Urinary bladder (tissue), 4 donors: Measurements from ENCODE around the gene MAP1S. TPM values are rescaled to one million over a fixed set of nuclear protein-coding genes. Genes with fewer than 3 reads are reported as not detected.
A peak's percentile ranks its signal among the peaks of the same experiment; 100 is the strongest.

ENCODE experiments used
- DNase-seq: peaks from one replicate; pipeline ENCODE4 v3.0.0-alpha.2; 2015; ENCODE audit errors: extremely low spot score
- H3K27ac ChIP-seq: one replicate; pipeline ENCODE4 v1.5.1; 2013; ENCODE audit warnings: low read depth, mild to moderate bottlenecking, moderate library complexity
- H3K36me3 ChIP-seq: one replicate; pipeline ENCODE4 v1.6.1; 2013; ENCODE audit warnings: mild to moderate bottlenecking, moderate library complexity; ENCODE audit not compliant: insufficient read depth
- H3K4me1 ChIP-seq: one replicate; pipeline ENCODE4 v1.6.1; 2013; ENCODE audit warnings: mild to moderate bottlenecking, moderate library complexity; ENCODE audit not compliant: insufficient read depth
- H3K4me3 ChIP-seq: one replicate; pipeline ENCODE4 v1.5.1; 2013; ENCODE audit warnings: low read depth, low read length
- WGBS: extraction: QIAGEN DNeasy Blood & Tissue Kit; methylation state at CpG from one replicate; pipeline ENCODE4 v1.1.7; 2013; 5-methylcytosine and 5-hydroxymethylcytosine counted together
- polyA plus RNA-seq: library from polyadenylated mRNA; stranded (reverse); fragments of 200-250 nt; gene quantifications from one replicate; pipeline ENCODE4 v1.2.3, GENCODE V29; 2013
- total RNA-seq: library from RNA; depleted of rRNA; stranded (reverse); fragments of >200 nt; gene quantifications from one replicate; pipeline ENCODE4 v1.2.3, GENCODE V29; 2014
- donor health status: healthy with polysubstance abuse.
- donor health status: healthy.

The MAP1S gene
- total and polyA plus RNA-seq, 2 donors, result 26.8 to 34.4 TPM

- peak overlapping the region; percentile 1 for H3K4me3 ChIP-seq
- WGBS, result 0% methylated on average over 12 of the region's 12 CpGs
These were observed 33.2 kb upstream of the MAP1S start for GRCh38 chr19:17686023-17686521.

DNA sequence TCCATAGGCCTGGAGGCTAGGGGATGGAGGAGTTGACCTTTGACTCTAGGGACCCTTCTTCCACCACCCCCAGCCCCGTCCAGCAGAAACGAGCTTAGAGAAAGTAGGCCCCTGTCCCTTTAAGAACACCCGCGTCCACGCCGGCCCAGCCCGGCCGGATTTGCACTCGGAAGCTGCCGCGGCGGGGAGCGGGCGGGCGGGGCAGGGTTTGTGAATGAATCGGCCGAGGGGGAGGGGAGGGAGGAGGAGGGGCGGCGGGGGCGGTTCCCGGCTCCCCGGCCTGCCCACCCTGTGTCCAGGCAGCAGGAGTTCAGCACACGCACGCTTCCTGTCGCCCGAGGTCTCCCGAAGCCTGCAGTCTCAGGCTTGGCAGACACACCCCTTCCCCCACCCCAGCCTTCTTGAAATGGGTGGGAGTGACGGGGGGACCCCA, 32.7 kb upstream of the MAP1S start:
- no peaks in the 10 kb centered on the region for H3K4me1 ChIP-seq
- H3K4me3 ChIP-seq, result peak overlapping the region; percentile 1
- H3K36me3 ChIP-seq, result no peaks in the 10 kb centered on the region
- no peak for DNase-seq
- H3K27ac ChIP-seq, result no peak overlapping the region
- under 1% methylated on average over 28 of the region's 28 CpGs for WGBS

More at GRCh38 chr19:17686023-17686521, 33.2 kb upstream of the MAP1S start:
- no peak for DNase-seq
- no peak overlapping the region for H3K27ac ChIP-seq
- no peaks in the 10 kb centered on the region for H3K4me1 ChIP-seq
- H3K36me3 ChIP-seq, result no peaks in the 10 kb centered on the region

GRCh38 chr19:17687141-17687856, 32.0 kb upstream of the MAP1S start:
- no peaks in the 10 kb centered on the region for H3K4me1 ChIP-seq
- H3K27ac ChIP-seq, result no peak overlapping the region
- WGBS, result 4% methylated on average over 24 of the region's 24 CpGs
- no peak for DNase-seq
- no peak overlapping the region for H3K4me3 ChIP-seq
- H3K36me3 ChIP-seq, result no peaks in the 10 kb centered on the region

DNA sequence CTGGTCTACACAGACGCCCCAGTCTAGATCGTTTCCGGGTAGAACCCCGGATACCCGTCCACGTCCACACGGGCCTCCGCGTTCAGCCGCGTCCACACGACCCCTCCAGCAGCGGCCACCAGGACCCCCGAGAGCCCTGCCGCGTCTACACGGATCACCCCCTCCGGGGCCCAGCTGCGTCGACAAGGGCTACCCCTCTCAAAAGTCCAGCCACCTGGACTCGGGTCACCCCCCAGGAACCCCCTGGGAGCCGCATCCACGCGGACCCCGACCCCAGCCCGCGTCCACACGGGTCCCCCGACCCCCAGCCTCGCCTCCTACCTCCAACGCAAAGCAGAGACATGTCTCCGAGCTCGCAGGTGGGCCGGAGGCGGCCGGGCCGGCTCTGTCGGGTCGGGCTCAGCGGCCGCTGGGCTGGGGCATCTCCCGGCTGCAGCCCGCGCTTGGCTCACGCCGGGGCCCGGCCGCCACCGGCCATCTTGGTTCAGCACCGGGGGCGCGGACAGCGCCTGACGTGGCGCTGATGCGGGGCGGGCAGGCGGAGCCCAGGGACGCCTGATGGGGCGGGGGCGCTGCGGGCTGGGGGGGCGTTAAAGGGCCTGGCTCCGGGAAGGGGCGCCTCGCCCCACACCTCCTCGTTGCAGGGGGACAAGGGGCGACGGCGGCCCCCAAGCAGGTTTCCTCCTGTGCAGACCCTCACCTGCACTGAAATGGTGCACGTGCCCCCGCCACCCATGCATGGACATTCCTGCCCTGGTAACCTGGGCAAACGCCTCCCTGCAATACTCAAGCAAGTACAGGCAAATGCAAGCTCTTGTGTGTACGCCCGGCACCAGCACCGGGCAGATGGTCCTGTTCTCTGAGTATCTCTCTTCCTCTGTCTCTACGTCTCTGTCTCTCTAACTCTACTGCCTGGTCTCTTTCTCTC, 31.2 kb upstream of the MAP1S start, which contains the start of gene UNC13A:
TSS of gene UNC13A (minus strand) at position 498 of the 928 bp plus-strand sequence. CDS start at position 343, 155 bp downstream.
- no peaks in the 10 kb centered on the region for H3K4me1 ChIP-seq
- 1% methylated on average over 77 of the region's 77 CpGs for WGBS
- no peak for DNase-seq
- H3K4me3 ChIP-seq, result no peak within 1 kb of the TSS
- no peaks in the 10 kb centered on the region for H3K36me3 ChIP-seq
- no peak within 1 kb of the TSS for H3K27ac ChIP-seq

GRCh38 chr19:17688853-17689595, 30.3 kb upstream of the MAP1S start:
- Histone ChIP-seq H3K4me3 (no peak overlapping the region), H3K36me3 (no peaks in the 10 kb centered on the region), H3K27ac (no peak overlapping the region), H3K4me1 (no peaks in the 10 kb centered on the region)
- 58% methylated on average over 10 of the region's 10 CpGs for WGBS
- no peak for DNase-seq

DNA sequence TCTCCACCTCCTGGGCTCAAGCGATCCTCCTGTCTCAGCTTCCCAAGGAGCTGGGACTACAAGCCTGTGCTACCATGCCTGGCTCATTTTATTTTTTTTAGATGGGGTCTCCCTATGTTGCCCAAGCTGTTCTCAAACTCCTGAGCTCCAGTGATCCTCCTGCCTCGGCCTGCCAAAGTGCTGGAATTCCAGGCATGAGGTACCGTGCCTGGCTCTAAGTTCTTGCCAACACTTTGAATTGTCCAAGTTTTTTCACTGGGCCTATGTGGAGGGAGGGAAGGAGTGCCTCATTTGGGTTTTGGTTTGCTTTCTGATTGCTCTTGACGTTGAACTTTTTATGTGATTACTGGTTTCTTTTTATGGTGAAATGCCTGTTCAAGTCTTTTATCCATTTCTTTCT, 26.7 kb upstream of the MAP1S start:
- H3K27ac ChIP-seq, result no peak overlapping the region
- DNase-seq, result no peak
- WGBS, result 61% methylated on average over 4 of the region's 4 CpGs
- H3K4me3 ChIP-seq, result no peak overlapping the region
- H3K4me1 ChIP-seq, result no peaks in the 10 kb centered on the region
- H3K36me3 ChIP-seq, result no peaks in the 10 kb centered on the region

DNA sequence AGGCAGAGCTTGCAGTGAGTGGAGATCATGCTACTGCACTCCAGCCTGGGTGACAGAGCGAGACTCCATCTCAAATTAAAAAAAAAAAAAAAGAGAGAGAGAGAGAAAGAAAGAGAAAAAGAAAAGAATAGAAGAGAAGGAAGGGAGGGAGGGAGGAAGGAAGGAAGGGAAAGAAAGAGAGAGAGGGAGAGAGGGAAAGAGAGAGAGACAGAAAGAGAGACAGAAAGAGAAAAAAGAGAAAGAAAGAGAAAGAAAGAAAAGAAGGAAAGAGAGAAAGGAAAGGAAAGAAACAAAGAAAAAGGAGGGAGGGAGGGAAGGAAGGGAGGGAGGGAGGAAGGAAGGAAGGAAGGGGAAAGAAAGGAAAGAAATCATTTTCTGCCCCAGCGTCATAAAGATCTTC, 24.1 kb upstream of the MAP1S start:
- Histone ChIP-seq H3K36me3 (no peaks in the 10 kb centered on the region), H3K27ac (no peak overlapping the region), H3K4me1 (no peaks in the 10 kb centered on the region), H3K4me3 (no peak overlapping the region)
- 78% methylated on average over 2 of the region's 2 CpGs for WGBS
- DNase-seq, result no peak

GRCh38 chr19:17703824-17704463, 15.3 kb upstream of the MAP1S start:
- H3K27ac ChIP-seq, result no peak overlapping the region
- no peaks in the 10 kb centered on the region for H3K4me1 ChIP-seq
- H3K4me3 ChIP-seq, result no peak overlapping the region
- no peaks in the 10 kb centered on the region for H3K36me3 ChIP-seq
- 44% methylated on average over 11 of the region's 11 CpGs for WGBS
- DNase-seq, result no peak

- Histone ChIP-seq H3K4me3 (no peak overlapping the region), H3K36me3 (no peaks in the 10 kb centered on the region), H3K4me1 (no peaks in the 10 kb centered on the region), H3K27ac (no peak overlapping the region)
- no peak for DNase-seq
- 17% methylated on average over 17 of the region's 17 CpGs for WGBS
These were observed 12.5 kb upstream of the MAP1S start for GRCh38 chr19:17706750-17707181.

DNA sequence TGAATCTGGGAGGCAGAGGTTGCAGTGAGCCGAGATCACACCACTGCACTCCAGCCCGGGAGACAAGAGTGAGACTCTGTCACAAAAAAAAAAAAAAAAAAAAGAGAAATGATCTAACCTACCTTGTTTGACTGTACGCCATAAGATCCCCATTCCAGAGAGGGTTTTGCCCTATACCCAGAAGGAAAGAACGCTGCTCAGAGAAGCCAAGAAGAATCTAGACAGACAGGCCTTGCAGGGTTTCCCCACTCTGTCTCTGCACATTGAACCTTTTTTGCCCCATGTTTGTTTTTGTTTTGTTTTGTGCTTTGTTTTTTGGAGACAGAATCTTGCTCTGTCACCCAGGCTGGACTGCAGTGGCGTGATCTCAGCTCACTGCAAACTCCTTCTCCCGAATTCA, 7.4 kb upstream of the MAP1S start:
- no peaks in the 10 kb centered on the region for H3K4me1 ChIP-seq
- H3K27ac ChIP-seq, result no peak overlapping the region
- WGBS, result 61% methylated on average over 6 of the region's 6 CpGs
- H3K4me3 ChIP-seq, result no peak overlapping the region
- no peak for DNase-seq
- H3K36me3 ChIP-seq, result no peaks in the 10 kb centered on the region

DNA sequence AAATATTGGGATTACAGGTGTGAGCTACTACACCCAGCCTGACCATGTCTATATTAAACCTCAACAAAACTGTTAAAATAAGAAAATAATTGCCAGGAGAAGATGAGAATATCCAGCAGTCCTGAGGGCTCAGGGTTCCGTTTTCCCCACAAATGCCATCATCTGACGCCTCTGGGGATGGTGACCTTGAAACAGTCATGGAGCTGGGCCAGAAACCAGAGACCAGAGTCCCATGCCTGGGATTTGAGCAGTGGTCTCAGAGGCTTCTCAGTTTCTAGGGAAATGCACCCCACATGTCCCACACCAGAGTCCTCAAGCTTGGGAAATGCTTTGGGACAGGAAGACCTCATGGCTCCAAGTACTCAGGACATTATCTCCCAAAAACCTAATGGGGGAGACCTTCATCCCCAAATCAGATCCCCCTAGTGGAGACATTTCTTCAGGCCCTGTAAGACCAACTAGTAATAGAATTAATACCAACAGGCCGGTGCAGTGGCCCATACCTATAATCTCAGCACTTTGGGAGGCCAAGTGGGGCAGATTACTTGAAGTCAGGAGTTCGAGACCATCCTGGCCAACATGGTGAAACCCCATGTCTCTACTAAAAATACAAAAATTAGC, 2.9 kb upstream of the MAP1S start:
- H3K27ac ChIP-seq, result no peak overlapping the region
- no peaks in the 10 kb centered on the region for H3K36me3 ChIP-seq
- DNase-seq, result no peak
- no peak overlapping the region for H3K4me3 ChIP-seq
- WGBS, result 69% methylated on average over 4 of the region's 4 CpGs
- peaks cover 3% of the 10 kb centered on the region for H3K4me1 ChIP-seq

- 83% methylated on average over 4 of the region's 4 CpGs for WGBS
- peak overlapping the region; percentile 99 for H3K4me3 ChIP-seq
- H3K36me3 ChIP-seq, result no peaks in the 10 kb centered on the region
- H3K4me1 ChIP-seq, result peaks cover 3% of the 10 kb centered on the region
- no peak for DNase-seq
- no peak overlapping the region for H3K27ac ChIP-seq
These were observed 732 bp upstream of the MAP1S start for GRCh38 chr19:17718550-17718946.
